Measurements from ENCODE around the gene CPLANE2. TPM values are rescaled to one million over a fixed set of nuclear protein-coding genes. Genes with fewer than 3 reads are reported as not detected.
"Not testable (repeated sequence)": the region's sequence is repeated elsewhere in the genome, so short reads cannot be mapped to it uniquely, and the experiment has no call there.

CPLANE2 gene
- total RNA-seq, 1 experiment from 2014 or later = 5.5 TPM

DNA sequence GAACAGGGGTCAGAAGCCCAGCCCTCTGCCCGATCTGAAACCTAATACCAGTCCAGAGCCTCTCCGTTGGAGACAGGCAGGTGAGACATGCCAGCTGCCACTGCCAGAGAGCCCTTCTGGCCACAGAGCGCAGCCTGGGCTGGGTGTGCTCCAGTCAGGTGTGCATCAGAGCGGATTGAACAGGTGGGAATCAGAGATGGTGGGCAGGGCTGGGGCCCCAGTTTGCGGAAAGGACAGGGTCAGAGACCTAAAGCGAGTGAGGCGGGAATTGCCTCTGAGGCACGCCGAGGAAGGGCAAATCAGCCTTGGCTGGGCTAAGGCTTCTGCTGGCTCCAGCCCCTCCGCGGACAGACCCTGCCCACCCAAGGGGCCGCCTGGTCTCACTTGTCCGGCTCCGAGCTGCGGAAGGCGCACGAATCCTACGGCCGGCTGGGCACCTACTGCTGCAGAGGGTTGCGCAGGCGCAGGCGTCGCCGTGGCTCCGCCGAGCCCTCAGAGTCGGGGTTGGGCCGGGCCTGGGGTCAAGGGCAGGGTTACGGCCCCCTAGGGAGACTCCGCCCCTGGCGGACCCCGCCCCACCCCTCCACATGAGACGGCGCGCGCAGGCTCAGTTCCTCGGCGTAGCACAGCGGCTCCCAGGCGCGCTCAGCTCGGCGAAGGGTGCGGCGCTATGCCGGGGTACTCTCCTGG is 10.3 kb downstream of the CPLANE2 start:
- H3K27me3 ChIP-seq (replicated peaks; ENCODE audit: insufficient read depth, low read depth, low read length, poor library complexity) = no peaks in the 10 kb centered on the region
- intact Hi-C loops (cut with micrococcal nuclease; ENCODE audit: unreplicated experiment) = no loop called here

DNA sequence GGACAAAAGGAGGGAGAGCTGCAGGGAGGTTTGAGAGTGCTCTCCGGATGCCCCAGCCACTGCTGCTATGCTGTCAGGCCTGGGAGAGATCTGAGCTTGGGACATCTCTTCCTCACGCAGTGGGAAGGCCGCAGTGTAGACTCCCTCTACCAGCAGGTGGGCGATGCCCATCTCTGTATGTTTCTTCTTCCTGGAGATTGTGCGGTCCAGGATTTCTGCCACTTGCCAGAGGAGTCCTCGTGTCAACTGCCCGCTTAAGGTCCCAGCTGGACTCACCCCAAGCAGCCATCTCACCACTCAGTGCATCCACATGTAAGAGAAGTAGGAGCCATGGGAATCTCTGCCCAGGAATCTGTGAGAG is 10.9 kb downstream of the CPLANE2 start:
- Histone ChIP-seq H3K4me3 (ENCODE audit: low read depth, low read length, poor library complexity, severe bottlenecking) (no peak overlapping the region), H3K4me1 (ENCODE audit: insufficient read depth, low read length, poor library complexity, severe bottlenecking) (no peaks in the 10 kb centered on the region), H3K27me3 (replicated peaks; ENCODE audit: insufficient read depth, low read depth, low read length, poor library complexity) (no peaks in the 10 kb centered on the region), H3K9me3 (ENCODE audit: low read depth, low read length, poor library complexity, severe bottlenecking) (no peaks in the 10 kb centered on the region), H3K36me3 (ENCODE audit: insufficient read depth, low read length, poor library complexity, severe bottlenecking) (no peaks in the 10 kb centered on the region), H3K27ac (ENCODE audit: low read depth, low read length, poor library complexity, severe bottlenecking) (no peak overlapping the region)
- no peak for TF ChIP-seq EZH2 (IDR thresholded peaks at IDR 0.05; ENCODE audit: borderline replicate concordance, low read depth, low read length, poor library complexity, severe bottlenecking)
- TF ChIP-seq, protein P1, sequence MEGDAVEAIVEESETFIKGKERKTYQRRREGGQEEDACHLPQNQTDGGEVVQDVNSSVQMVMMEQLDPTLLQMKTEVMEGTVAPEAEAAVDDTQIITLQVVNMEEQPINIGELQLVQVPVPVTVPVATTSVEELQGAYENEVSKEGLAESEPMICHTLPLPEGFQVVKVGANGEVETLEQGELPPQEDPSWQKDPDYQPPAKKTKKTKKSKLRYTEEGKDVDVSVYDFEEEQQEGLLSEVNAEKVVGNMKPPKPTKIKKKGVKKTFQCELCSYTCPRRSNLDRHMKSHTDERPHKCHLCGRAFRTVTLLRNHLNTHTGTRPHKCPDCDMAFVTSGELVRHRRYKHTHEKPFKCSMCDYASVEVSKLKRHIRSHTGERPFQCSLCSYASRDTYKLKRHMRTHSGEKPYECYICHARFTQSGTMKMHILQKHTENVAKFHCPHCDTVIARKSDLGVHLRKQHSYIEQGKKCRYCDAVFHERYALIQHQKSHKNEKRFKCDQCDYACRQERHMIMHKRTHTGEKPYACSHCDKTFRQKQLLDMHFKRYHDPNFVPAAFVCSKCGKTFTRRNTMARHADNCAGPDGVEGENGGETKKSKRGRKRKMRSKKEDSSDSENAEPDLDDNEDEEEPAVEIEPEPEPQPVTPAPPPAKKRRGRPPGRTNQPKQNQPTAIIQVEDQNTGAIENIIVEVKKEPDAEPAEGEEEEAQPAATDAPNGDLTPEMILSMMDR (conservative IDR thresholded peaks at IDR 0.05; ENCODE audit: low read depth, low read length) = no peak
- intact Hi-C loops (cut with micrococcal nuclease; ENCODE audit: unreplicated experiment) = no loop called here
- CTCF ChIA-PET = no interaction called here
- BruUV-seq (replicated peaks) = no TSS peak
- DNase-seq (ENCODE audit: low spot score) = no peak
- POLR2A ChIA-PET (ENCODE audit: low non-redundant PET) = no interaction called here

More for the DNA sequence above, 10.3 kb downstream of the CPLANE2 start:
- ChIA-PET CTCF (no interaction called here), POLR2A (ENCODE audit: low non-redundant PET) (no interaction called here)
- DNase-seq (ENCODE audit: low spot score) = no peak
- TF ChIP-seq, protein P1 (conservative IDR thresholded peaks at IDR 0.05; ENCODE audit: low read depth, low read length) = no peak
- TF ChIP-seq EZH2 (IDR thresholded peaks at IDR 0.05; ENCODE audit: borderline replicate concordance, low read depth, low read length, poor library complexity, severe bottlenecking) = no peak
- no peaks in the 10 kb centered on the region for H3K36me3 ChIP-seq (ENCODE audit: insufficient read depth, low read length, poor library complexity, severe bottlenecking)
- no peaks in the 10 kb centered on the region for H3K4me1 ChIP-seq (ENCODE audit: insufficient read depth, low read length, poor library complexity, severe bottlenecking)
- no peak overlapping the region for H3K4me3 ChIP-seq (ENCODE audit: low read depth, low read length, poor library complexity, severe bottlenecking)
- no peaks in the 10 kb centered on the region for H3K9me3 ChIP-seq (ENCODE audit: low read depth, low read length, poor library complexity, severe bottlenecking)
- no peak overlapping the region for H3K27ac ChIP-seq (ENCODE audit: low read depth, low read length, poor library complexity, severe bottlenecking)
- no TSS peak for BruUV-seq (replicated peaks)

DNA sequence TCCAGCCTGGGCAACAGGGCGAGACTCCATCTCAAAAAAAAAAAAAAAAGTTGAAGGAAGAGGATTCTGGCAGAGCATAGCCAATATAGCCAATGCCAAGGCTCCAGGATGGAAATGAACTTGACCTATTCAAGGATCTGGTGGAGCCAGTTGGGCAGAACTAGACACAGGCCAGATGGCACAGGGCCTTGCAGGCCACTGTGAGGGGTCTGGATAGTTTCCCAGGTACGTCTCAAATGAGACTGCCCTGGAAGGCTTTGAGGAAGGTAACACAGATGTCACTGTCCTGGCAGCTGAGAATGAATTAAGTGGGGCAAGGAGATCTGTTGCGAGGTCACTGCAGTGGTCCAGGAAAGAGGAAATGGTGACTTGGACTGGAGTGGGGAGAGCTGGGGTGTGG is 12.5 kb downstream of the CPLANE2 start:
- no TSS peak for BruUV-seq (replicated peaks)
- DNase-seq (ENCODE audit: low spot score) = no peak
- Histone ChIP-seq H3K27me3 (replicated peaks; ENCODE audit: insufficient read depth, low read depth, low read length, poor library complexity) (no peaks in the 10 kb centered on the region), H3K4me1 (ENCODE audit: insufficient read depth, low read length, poor library complexity, severe bottlenecking) (no peaks in the 10 kb centered on the region), H3K4me3 (ENCODE audit: low read depth, low read length, poor library complexity, severe bottlenecking) (no peak overlapping the region), H3K9me3 (ENCODE audit: low read depth, low read length, poor library complexity, severe bottlenecking) (no peaks in the 10 kb centered on the region), H3K36me3 (ENCODE audit: insufficient read depth, low read length, poor library complexity, severe bottlenecking) (no peaks in the 10 kb centered on the region), H3K27ac (ENCODE audit: low read depth, low read length, poor library complexity, severe bottlenecking) (no peak overlapping the region)
- intact Hi-C loops (cut with micrococcal nuclease; ENCODE audit: unreplicated experiment) = no loop called here
- TF ChIP-seq, protein P1 (conservative IDR thresholded peaks at IDR 0.05; ENCODE audit: low read depth, low read length) = no peak
- TF ChIP-seq EZH2 (IDR thresholded peaks at IDR 0.05; ENCODE audit: borderline replicate concordance, low read depth, low read length, poor library complexity, severe bottlenecking) = no peak
- ChIA-PET CTCF (no interaction called here), POLR2A (ENCODE audit: low non-redundant PET) (no interaction called here)

DNA sequence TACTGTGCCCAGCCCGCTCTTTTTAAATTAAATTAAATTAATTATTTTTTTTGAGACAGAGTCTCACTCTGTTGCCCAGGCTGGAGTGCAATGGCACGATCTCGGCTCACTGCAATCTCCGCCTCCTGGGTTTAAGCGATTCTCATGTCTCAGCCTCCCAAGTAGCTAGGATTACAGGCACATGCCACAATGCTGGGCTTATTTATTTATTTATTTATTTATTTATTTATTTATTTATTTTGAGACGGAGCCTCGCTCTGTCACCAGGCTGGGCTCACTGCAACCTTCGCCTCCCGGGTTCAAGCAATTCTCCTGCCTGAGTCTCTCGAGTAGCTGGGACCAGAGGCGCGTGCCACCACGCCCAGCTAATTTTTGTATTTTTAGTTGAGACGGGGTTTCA is 14.3 kb downstream of the CPLANE2 start:
- H3K27ac ChIP-seq (ENCODE audit: low read depth, low read length, poor library complexity, severe bottlenecking); H3K27me3 ChIP-seq (replicated peaks; ENCODE audit: insufficient read depth, low read depth, low read length, poor library complexity); intact Hi-C loops (cut with micrococcal nuclease; ENCODE audit: unreplicated experiment); BruUV-seq (replicated peaks); CTCF ChIA-PET; H3K4me3 ChIP-seq (ENCODE audit: low read depth, low read length, poor library complexity, severe bottlenecking); DNase-seq (ENCODE audit: low spot score); H3K9me3 ChIP-seq (ENCODE audit: low read depth, low read length, poor library complexity, severe bottlenecking); H3K4me1 ChIP-seq (ENCODE audit: insufficient read depth, low read length, poor library complexity, severe bottlenecking); H3K36me3 ChIP-seq (ENCODE audit: insufficient read depth, low read length, poor library complexity, severe bottlenecking): not testable (repeated sequence)
- POLR2A ChIA-PET (ENCODE audit: low non-redundant PET) = interaction anchor here (0.7 kb wide), 1 partner anchor 59 kb away, joined by 5 read pairs; no protein-coding TSS in a partner anchor

Measured in A673 (cell line).